Karpas-422 (cell line): Measurements from ENCODE around the gene CLEC4A. TPM values are rescaled to one million over a fixed set of nuclear protein-coding genes. Genes with fewer than 3 reads are reported as not detected.

Experiments used
- DNase-seq: peaks from one replicate; pipeline ENCODE4 v3.0.0-alpha.2; 2015
- H2AFZ ChIP-seq: fragments of 200-600 bp; sonication (generic); 2 replicates; pipeline ENCODE4 v1.6.1; 2014; ENCODE audit warnings: antibody characterized with exemption, low read length, mixed read lengths
- H3K27ac ChIP-seq: fragments of 200-600 bp; sonication (generic); 2 replicates; pipeline ENCODE4 v1.5.1; 2014; ENCODE audit warnings: mild to moderate bottlenecking, low read length, moderate library complexity
- H3K27me3 ChIP-seq: fragments of 200-600 bp; sonication (generic); 2 replicates; pipeline ENCODE4 v1.6.1; 2014; ENCODE audit warnings: low read length, mixed read lengths
- H3K36me3 ChIP-seq: fragments of 200-600 bp; sonication (generic); 2 replicates; pipeline ENCODE4 v1.6.1; 2014; ENCODE audit warnings: low read length, mixed read lengths; ENCODE audit not compliant: insufficient read depth
- H3K4me1 ChIP-seq: fragments of 200-600 bp; sonication (generic); 2 replicates; pipeline ENCODE4 v1.6.1; 2014; ENCODE audit warnings: mild to moderate bottlenecking, low read length, mixed read lengths
- H3K4me2 ChIP-seq: fragments of 200-600 bp; sonication (generic); 2 replicates; pipeline ENCODE4 v1.6.1; 2014; ENCODE audit warnings: low read length, low read depth, mild to moderate bottlenecking; ENCODE audit not compliant: poor library complexity, severe bottlenecking
- H3K4me3 ChIP-seq: fragments of 200-600 bp; sonication (generic); 2 replicates; pipeline ENCODE4 v1.5.1; 2014; ENCODE audit warnings: mild to moderate bottlenecking, antibody characterized with exemption, low read length, mixed read lengths
- H3K79me2 ChIP-seq: fragments of 200-600 bp; sonication (generic); 2 replicates; pipeline ENCODE4 v1.6.1; 2014; ENCODE audit warnings: mild to moderate bottlenecking, low read length, mixed read lengths
- H3K9ac ChIP-seq: fragments of 200-600 bp; sonication (generic); 2 replicates; pipeline ENCODE4 v1.6.0; 2014; ENCODE audit warnings: low read length
- H3K9me2 ChIP-seq: fragments of 200-600 bp; sonication (generic), shearing (Covaris generic); replicated peaks from 2 replicates; pipeline ENCODE4 v1.6.0; 2014; ENCODE audit warnings: mild to moderate bottlenecking, low read length, moderate library complexity; ENCODE audit not compliant: insufficient read depth
- H3K9me3 ChIP-seq: fragments of 300-700, 200-600 bp; sonication (generic); 2 replicates; pipeline ENCODE4 v1.6.1; 2014; ENCODE audit warnings: low read length, mixed read lengths
- H4K20me1 ChIP-seq: fragments of 200-600 bp; sonication (generic); 2 replicates; pipeline ENCODE4 v1.6.1; 2014; ENCODE audit warnings: mild to moderate bottlenecking, antibody characterized with exemption, low read length, low read depth; ENCODE audit not compliant: insufficient read depth
- total RNA-seq: library from RNA; depleted of rRNA; stranded (reverse); fragments of >200 nt; shearing (Covaris generic); gene quantifications from 2 replicates; pipeline ENCODE4 v1.2.3, GENCODE V29; 2014; ENCODE audit warnings: low replicate concordance; rRNA removed

Gene CLEC4A
- total RNA-seq, result 1.4 TPM in 1 of 2 replicates, not detected in the other

DNA sequence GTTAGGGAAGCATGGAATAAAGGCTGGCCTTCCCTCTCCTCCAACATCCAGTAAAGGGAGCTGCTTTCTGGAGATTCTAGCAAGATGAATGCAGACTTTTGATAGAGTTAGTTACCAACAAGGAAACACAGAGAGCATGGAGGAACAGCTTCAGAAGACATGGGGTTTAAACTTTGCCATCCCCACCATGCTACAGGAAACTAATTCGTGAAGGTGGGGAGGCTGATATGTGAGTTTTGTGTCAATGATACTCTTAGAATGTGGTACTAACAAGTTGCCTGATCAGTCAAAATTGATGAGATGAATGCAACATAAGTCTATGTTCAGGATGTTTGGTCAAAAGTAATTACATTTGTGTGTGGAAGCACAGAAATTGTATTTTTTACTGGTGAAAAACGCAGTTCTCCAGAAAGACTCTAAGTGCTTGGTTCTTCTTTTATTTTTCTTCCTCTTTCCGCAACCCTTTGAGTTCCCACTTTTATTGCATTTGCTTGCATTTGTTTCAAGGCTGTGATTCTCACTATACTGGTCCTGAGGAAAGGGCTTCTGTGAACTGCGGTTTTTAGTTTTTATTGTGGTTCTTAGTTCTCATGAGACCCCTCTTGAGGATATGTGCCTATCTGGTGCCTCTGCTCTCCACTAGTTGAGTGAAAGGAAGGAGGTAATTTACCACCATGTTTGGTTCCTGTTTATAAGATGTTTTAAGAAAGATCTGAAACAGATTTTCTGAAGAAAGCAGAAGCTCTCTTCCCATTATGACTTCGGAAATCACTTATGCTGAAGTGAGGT lies at the start of gene CLEC4A:
Gene CLEC4A (plus strand): TSS at position 494 of the 789 bp plus-strand sequence. CDS start 262 bp downstream, at position 756.
- H3K27me3 ChIP-seq, result no peaks in the 10 kb centered on the region
- no peaks in the 10 kb centered on the region for H3K9me3 ChIP-seq
- H3K4me3 ChIP-seq, result no peak within 1 kb of the TSS
- no peak within 1 kb of the TSS for H3K4me2 ChIP-seq
- no peak within 1 kb of the TSS for H3K9ac ChIP-seq
- no peak for DNase-seq
- H3K79me2 ChIP-seq, result no peaks in the 10 kb centered on the region
- H4K20me1 ChIP-seq, result no peaks in the 10 kb centered on the region
- H3K27ac ChIP-seq, result no peak within 1 kb of the TSS
- H3K36me3 ChIP-seq, result no peaks in the 10 kb centered on the region
- H3K9me2 ChIP-seq, result no peaks in the 10 kb centered on the region
- H3K4me1 ChIP-seq, result peaks cover 6% of the 10 kb centered on the region
- no peak within 1 kb of the TSS for H2AFZ ChIP-seq

DNA sequence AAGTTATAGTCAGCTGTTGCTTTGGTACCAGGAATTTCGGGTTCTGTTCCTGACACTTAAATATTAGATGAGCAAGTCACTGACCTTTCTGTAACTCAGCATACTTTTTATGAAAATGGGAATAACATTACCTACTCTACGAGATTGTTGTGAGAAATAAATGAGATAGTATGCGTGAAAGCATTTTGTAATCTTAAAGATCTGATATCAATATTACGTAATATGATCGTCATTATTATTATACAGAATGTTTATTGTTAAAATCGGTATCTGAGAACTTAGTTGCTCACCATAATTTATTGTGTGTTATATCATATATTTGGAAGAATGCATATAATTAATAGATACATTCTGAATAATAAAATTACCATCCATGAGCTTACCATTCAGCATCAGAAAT lies 47.5 kb upstream of the CLEC4A start:
- Histone ChIP-seq H3K27ac (no peak overlapping the region), H3K9ac (no peak overlapping the region), H3K9me3 (no peaks in the 10 kb centered on the region), H3K9me2 (no peaks in the 10 kb centered on the region), H3K36me3 (no peaks in the 10 kb centered on the region), H3K79me2 (no peaks in the 10 kb centered on the region), H4K20me1 (no peaks in the 10 kb centered on the region), H3K27me3 (no peaks in the 10 kb centered on the region), H3K4me1 (peaks cover 17% of the 10 kb centered on the region), H3K4me3 (no peak overlapping the region), H3K4me2 (no peak overlapping the region), H2AFZ (no peak overlapping the region)
- DNase-seq, result no peak

DNA sequence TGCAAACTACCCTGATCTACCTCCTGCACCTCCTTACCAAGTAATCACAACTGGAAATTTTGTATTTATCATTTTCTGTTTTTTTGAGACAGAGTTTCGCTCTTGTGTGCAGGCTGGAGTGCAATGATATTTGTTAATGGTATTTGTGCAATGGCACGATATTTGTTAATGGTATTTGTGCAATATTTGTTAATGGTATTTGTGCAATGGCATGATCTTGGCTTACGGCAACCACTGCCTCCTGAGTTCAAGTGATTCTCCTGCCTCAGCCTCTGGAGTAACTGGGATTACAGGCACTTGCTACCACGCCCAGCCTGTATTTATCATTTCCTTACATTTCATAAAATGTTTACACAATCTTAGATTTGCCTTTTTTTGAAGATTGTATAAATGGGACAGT lies 47.1 kb upstream of the CLEC4A start:
- no peak for DNase-seq
- Histone ChIP-seq H3K79me2 (no peaks in the 10 kb centered on the region; the same call in 1 of the 2 replicates), H3K9me3 (no peaks in the 10 kb centered on the region), H3K4me1 (peaks cover 19% of the 10 kb centered on the region), H3K27me3 (no peaks in the 10 kb centered on the region), H3K4me3 (no peak overlapping the region), H3K4me2 (no peak overlapping the region), H3K9me2 (no peaks in the 10 kb centered on the region), H3K36me3 (no peaks in the 10 kb centered on the region), H4K20me1 (no peaks in the 10 kb centered on the region), H3K27ac (no peak overlapping the region), H3K9ac (no peak overlapping the region), H2AFZ (no peak overlapping the region)

DNA sequence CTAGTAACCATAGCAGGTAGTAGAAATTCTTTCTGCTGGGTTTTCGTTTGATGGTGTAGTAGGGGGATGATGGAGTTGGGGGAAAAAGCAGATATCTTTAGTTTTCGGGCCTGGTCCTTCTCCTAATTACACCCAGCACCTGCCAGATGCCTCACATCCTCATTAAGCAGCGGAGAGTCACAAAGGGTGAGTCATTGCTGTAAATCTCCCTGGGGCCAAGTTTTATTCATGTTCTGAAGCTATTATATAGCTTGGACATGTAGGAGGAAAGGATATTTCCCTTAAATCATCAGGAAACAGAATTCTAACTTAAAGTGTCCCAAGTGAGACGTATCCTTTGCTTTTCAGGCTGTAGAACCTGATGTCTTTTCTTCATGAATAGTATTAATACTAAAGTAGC lies 46.2 kb upstream of the CLEC4A start:
- H3K4me3 ChIP-seq, result no peak overlapping the region
- H3K9me3 ChIP-seq, result no peaks in the 10 kb centered on the region
- peaks cover 19% of the 10 kb centered on the region for H3K4me1 ChIP-seq
- H2AFZ ChIP-seq, result no peak overlapping the region
- no peak overlapping the region for H3K27ac ChIP-seq
- H3K4me2 ChIP-seq, result no peak overlapping the region
- no peaks in the 10 kb centered on the region for H3K9me2 ChIP-seq
- no peaks in the 10 kb centered on the region for H4K20me1 ChIP-seq
- peaks cover under 1% of the 10 kb centered on the region for H3K79me2 ChIP-seq
- DNase-seq, result no peak
- no peak overlapping the region for H3K9ac ChIP-seq
- no peaks in the 10 kb centered on the region for H3K36me3 ChIP-seq
- no peaks in the 10 kb centered on the region for H3K27me3 ChIP-seq

DNA sequence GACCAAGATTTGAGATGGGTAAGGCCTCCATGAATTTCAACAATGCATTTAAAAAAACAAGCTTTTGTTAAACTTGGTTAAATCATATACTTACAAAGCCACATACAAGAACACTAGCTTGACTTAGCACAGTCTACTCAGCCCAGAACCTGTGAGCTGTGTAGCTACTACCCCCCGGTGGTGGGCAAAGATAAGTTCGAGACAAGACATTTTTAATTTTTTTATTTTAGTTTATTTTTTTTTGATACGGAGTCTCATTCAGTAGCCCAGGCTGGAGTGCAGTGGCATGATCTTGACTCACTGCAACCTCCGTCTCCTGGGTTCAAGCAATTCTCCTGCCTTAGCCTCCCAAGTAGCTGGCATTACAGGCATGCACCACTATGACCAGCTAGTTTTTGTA lies 45.0 kb upstream of the CLEC4A start:
- H3K9me2 ChIP-seq, result no peaks in the 10 kb centered on the region
- no peaks in the 10 kb centered on the region for H3K9me3 ChIP-seq
- peak; percentile 71 for DNase-seq
- no peak overlapping the region for H3K4me3 ChIP-seq
- no peaks in the 10 kb centered on the region for H3K27me3 ChIP-seq
- H2AFZ ChIP-seq, result no peak overlapping the region
- peaks cover 25% of the 10 kb centered on the region for H3K4me1 ChIP-seq
- no peaks in the 10 kb centered on the region for H3K36me3 ChIP-seq
- peaks cover 13% of the 10 kb centered on the region for H3K79me2 ChIP-seq
- no peak overlapping the region for H3K4me2 ChIP-seq
- H4K20me1 ChIP-seq, result no peaks in the 10 kb centered on the region; the same call in 1 of the 2 replicates
- no peak overlapping the region for H3K9ac ChIP-seq
- H3K27ac ChIP-seq, result no peak overlapping the region

DNA sequence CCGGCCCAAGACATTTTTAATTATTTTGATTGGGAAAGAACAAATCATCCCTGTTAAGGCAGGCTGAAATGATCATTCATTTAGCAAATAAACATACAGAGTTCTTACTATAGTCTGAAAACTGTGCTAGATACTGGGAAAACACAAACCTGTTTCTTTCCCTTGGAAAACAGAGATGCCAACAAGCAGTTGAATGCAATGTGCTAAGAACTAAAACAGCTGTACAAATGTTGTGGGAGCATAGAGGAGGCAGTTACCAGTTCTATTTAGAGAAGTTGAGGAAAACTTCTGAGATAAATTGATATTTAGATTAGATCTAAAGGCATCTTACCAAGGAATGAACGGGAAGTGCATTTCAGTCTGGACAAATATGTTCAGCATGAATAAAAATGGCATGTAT lies 44.5 kb upstream of the CLEC4A start:
- Histone ChIP-seq H3K27ac (no peak overlapping the region), H3K9me2 (no peaks in the 10 kb centered on the region), H3K4me1 (peaks cover 30% of the 10 kb centered on the region), H3K36me3 (no peaks in the 10 kb centered on the region), H4K20me1 (no peaks in the 10 kb centered on the region; the same call in 1 of the 2 replicates), H3K9me3 (no peaks in the 10 kb centered on the region), H3K4me2 (no peak overlapping the region), H3K79me2 (peaks cover 18% of the 10 kb centered on the region), H3K9ac (no peak overlapping the region), H2AFZ (no peak overlapping the region), H3K4me3 (no peak overlapping the region), H3K27me3 (no peaks in the 10 kb centered on the region)
- DNase-seq, result no peak

DNA sequence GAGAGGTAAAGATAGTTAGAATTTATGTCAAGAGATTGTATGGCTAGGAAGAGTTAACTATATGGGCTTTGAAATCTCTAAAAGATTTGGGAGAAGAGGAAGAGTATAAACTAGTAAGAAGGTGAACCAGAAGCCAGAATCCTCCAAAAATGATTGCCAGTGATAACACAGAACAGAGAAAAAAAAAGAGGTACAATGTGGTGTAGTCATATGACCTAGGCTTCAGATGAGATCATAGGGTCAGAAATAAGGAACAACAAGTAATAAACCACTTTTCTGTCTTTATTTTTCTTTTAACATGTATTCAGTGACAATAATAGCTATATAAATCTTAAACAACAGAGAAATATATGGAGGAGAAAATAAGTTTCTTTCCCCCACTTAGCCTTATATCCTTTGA lies 43.3 kb upstream of the CLEC4A start:
- H3K79me2 ChIP-seq, result peaks cover 30% of the 10 kb centered on the region
- H3K4me1 ChIP-seq, result peaks cover 39% of the 10 kb centered on the region

DNA sequence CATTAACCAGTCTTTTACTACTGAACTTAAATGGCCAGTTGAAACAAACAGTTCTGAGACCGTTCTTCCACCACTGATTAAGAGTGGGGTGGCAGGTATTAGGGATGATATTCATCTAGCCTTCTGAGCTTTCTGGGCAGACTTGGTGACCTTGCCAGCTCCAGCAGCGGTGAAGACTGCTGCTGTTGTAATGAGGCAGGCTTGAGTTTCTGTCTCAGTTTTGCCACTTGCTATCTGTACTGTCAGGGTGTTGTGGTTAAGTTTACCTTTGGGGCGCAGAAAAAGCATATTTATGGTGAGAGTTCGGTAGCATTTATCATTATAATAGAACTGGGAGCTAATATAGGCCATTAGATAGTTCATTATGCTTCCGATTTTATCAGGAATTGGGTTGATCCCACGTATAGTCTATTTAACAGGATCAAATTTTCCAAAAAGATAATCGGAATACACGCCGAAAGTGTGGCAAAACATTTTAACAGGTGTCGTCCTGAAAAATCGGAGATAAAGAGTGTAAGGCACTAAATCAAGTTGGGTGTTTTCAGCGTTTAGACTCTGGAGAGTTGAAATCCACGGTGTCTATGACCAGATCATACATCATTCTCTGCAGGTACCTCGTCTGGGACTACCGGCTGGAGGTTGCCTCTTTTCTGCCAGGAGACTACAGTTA lies 42.0 kb upstream of the CLEC4A start:
- Histone ChIP-seq H4K20me1 (no peaks in the 10 kb centered on the region; the same call in 1 of the 2 replicates), H3K27me3 (no peaks in the 10 kb centered on the region), H3K9ac (peak overlapping the region; percentile 78), H3K4me1 (peaks cover 42% of the 10 kb centered on the region), H2AFZ (peak overlapping the region; percentile 61), H3K4me3 (peak overlapping the region; percentile 83), H3K27ac (peak overlapping the region; percentile 82), H3K4me2 (peak overlapping the region; percentile 100), H3K9me2 (no peaks in the 10 kb centered on the region), H3K79me2 (peaks cover 43% of the 10 kb centered on the region), H3K9me3 (no peaks in the 10 kb centered on the region), H3K36me3 (no peaks in the 10 kb centered on the region)
- DNase-seq, result peak; percentile 67

More for the DNA sequence above, 43.3 kb upstream of the CLEC4A start:
- no peaks in the 10 kb centered on the region for H3K27me3 ChIP-seq
- H3K9ac ChIP-seq, result no peak overlapping the region
- no peaks in the 10 kb centered on the region; the same call in 1 of the 2 replicates for H4K20me1 ChIP-seq
- H3K27ac ChIP-seq, result no peak overlapping the region
- DNase-seq, result no peak
- no peaks in the 10 kb centered on the region for H3K9me3 ChIP-seq
- peak overlapping the region; percentile 100 for H3K4me2 ChIP-seq
- no peak overlapping the region for H2AFZ ChIP-seq
- no peaks in the 10 kb centered on the region for H3K36me3 ChIP-seq
- no peaks in the 10 kb centered on the region for H3K9me2 ChIP-seq
- H3K4me3 ChIP-seq, result 0 out of 2 replicates have a peak overlapping the region, but pooled peaks have one; percentile 83
